Spleen (tissue), 7 donors: ENCODE data around the gene GSG1L.
"Not testable (repeated sequence)": the region's sequence is repeated elsewhere in the genome, so short reads cannot be mapped to it uniquely, and the experiment has no call there.

Experiments used
- CTCF ChIP-seq, 11 experiments: fragments of 200-600 bp in 7 of 11; fragments of 450-650 bp in 4 of 11; sonication (generic) in 4 of 11; IDR thresholded peaks in 8 of 11; conservative IDR thresholded peaks in 3 of 11; 1 replicate in 7 of 11; 2 replicates in 4 of 11; pipeline versions ENCODE4 v1.4.0 to v1.8.0; 2016 to 2021; ENCODE audit warnings: antibody characterized with exemption in 11 of 11, inconsistent platforms in 4 of 11, mild to moderate bottlenecking in 1 of 11
- POLR2A ChIP-seq, 3 donors: fragments of 450-650 bp; IDR thresholded peaks; one replicate each; pipeline ENCODE4 v1.5.1; 2017; ENCODE audit warnings: antibody characterized with exemption in 3 of 3, mild to moderate bottlenecking in 1 of 3
- donor health status: DM: no; HTN: no; CAD: no; lungs with moderate emphysema.
- donor health status: DM: no; HTN: no; CAD: no.
- donor health status: DM: no; HTN: no; CAD: no.

- not testable (repeated sequence) for TF ChIP-seq POLR2A (IDR thresholded peaks at IDR 0.05); CTCF (IDR thresholded peaks at IDR 0.05 in 8 of 11, conservative IDR thresholded peaks at IDR 0.05 in 3 of 11)
Measured at GRCh38 chr16:27872627-27873026, 190.9 kb downstream of the GSG1L start.
